HepG2 (cell line): ENCODE results near the gene FGF19. TPM values are rescaled to one million over a fixed set of nuclear protein-coding genes. Genes with fewer than 3 reads are reported as not detected.
A peak's percentile ranks its signal among the peaks of the same experiment; 100 is the strongest.

Experiments used
- ATF3 ChIP-seq: sonication (generic); formaldehyde crosslinking; IDR thresholded peaks from 2 replicates; pipeline ENCODE4 v1.4.0; 2020; ENCODE audit warnings: missing genetic modification reagents
- ELF1 ChIP-seq: sonication (generic); formaldehyde crosslinking; IDR thresholded peaks from 2 replicates; pipeline ENCODE4 v1.4.0; 2020; ENCODE audit warnings: missing genetic modification reagents
- ESRRA ChIP-seq: sonication (generic); formaldehyde crosslinking; IDR thresholded peaks from 2 replicates; pipeline ENCODE4 v1.5.1; 2020; ENCODE audit warnings: mild to moderate bottlenecking, low read depth, missing genetic modification reagents
- KAT8 ChIP-seq: IDR thresholded peaks from 2 replicates; pipeline ENCODE4 v1.6.1; 2016; ENCODE audit warnings: missing genetic modification reagents, missing compliant biosample characterization
- KDM6A ChIP-seq: IDR thresholded peaks from 2 replicates; pipeline ENCODE4 v1.6.1; 2016; ENCODE audit warnings: low read depth
- KLF15 ChIP-seq: sonication (generic); formaldehyde crosslinking; IDR thresholded peaks from 2 replicates; pipeline ENCODE4 v1.8.1; 2023; ENCODE audit warnings: borderline replicate concordance, mild to moderate bottlenecking, inconsistent platforms, missing genetic modification reagents, mixed read lengths
- MAFG ChIP-seq: sonication (generic); formaldehyde crosslinking; IDR thresholded peaks from 2 replicates; pipeline ENCODE4 v1.5.1; 2020; ENCODE audit warnings: mild to moderate bottlenecking, missing genetic modification reagents
- NBN ChIP-seq: fragments of 450-650 bp; conservative IDR thresholded peaks from 2 replicates; pipeline ENCODE4 v1.6.1; 2017
- RNF219 ChIP-seq: sonication (generic); formaldehyde crosslinking; IDR thresholded peaks from 2 replicates; pipeline ENCODE4 v1.5.0; 2020; ENCODE audit warnings: mild to moderate bottlenecking, missing genetic modification reagents
- SRSF1 ChIP-seq: fragments of 200-400 bp; formaldehyde crosslinking; optimal IDR thresholded peaks from 2 replicates; pipeline ENCODE3; 2017; ENCODE audit warnings: mild to moderate bottlenecking, low read depth, low read length, moderate library complexity
- STAT6 ChIP-seq: sonication (generic); formaldehyde crosslinking; IDR thresholded peaks from 2 replicates; pipeline ENCODE4 v1.4.0; 2020; ENCODE audit warnings: missing genetic modification reagents, mild to moderate bottlenecking, borderline replicate concordance
- ZNF121 ChIP-seq: sonication (generic); formaldehyde crosslinking; IDR thresholded peaks from 2 replicates; pipeline ENCODE4 v1.5.0; 2020; ENCODE audit warnings: mild to moderate bottlenecking, missing genetic modification reagents
- ZNF563 ChIP-seq: sonication (generic); formaldehyde crosslinking; IDR thresholded peaks from 2 replicates; pipeline ENCODE4 v1.8.0; 2022; ENCODE audit warnings: mild to moderate bottlenecking, moderate library complexity, missing genetic modification reagents
- polyA plus RNA-seq, 8 experiments: library from polyadenylated mRNA; depleted of rRNA in 3 of 8; stranded (reverse) in 7 of 8; unstranded in 1 of 8; fragments of >200 nt; fragmentation: Illumina TruSeq in 4 of 8; extraction: Trizol in 4 of 8; gene quantifications; 2 replicates each; pipeline versions ENCODE4 v1.2.1 to v1.2.3, GENCODE V29; 2011 to 2016; ENCODE audit warnings: low read depth in 4 of 8, missing spikeins in 1 of 8, mixed read lengths in 1 of 8; ENCODE audit not compliant: insufficient read depth in 1 of 8
- total RNA-seq, 5 experiments: library from RNA; depleted of rRNA; stranded (reverse); fragments of >200 nt; fragmentation: Illumina TruSeq; extraction: Trizol; gene quantifications; 2 replicates each; pipeline ENCODE4 v1.2.3, GENCODE V29; 2016; ENCODE audit warnings: low read depth in 1 of 5
- TF ChIP-seq, protein P1 (sequence below): sonication (generic); formaldehyde crosslinking; IDR thresholded peaks from 2 replicates; pipeline ENCODE4; 2020; ENCODE audit warnings: missing genetic modification reagents, mild to moderate bottlenecking, borderline replicate concordance
- TF ChIP-seq, protein P2 (sequence below): sonication (generic); formaldehyde crosslinking; IDR thresholded peaks from 2 replicates; pipeline ENCODE4 v1.8.0; 2022; ENCODE audit warnings: missing genetic modification reagents, mild to moderate bottlenecking, moderate library complexity, borderline replicate concordance
- TF ChIP-seq, protein P3 (sequence below): sonication (generic); formaldehyde crosslinking; IDR thresholded peaks from 2 replicates; pipeline ENCODE4 v1.8.0; 2022; ENCODE audit warnings: mild to moderate bottlenecking, missing genetic modification reagents

Gene FGF19
- total and polyA plus RNA-seq, 2 of the 13 experiments (the other 11 are each of a cell fraction or from before 2014, with no cell fraction given): 0.07 TPM; not detected in 1

GRCh38 chr11:69654660-69655478 lies 49.0 kb downstream of the FGF19 start (continued):
- TF ChIP-seq KLF15 (no peak), ZNF121 (no peak), RNF219 (peak; percentile 75; the same call in 1 of the 2 replicates), KDM6A (CRISPR knock-in tag) (peak; percentile 41; the same call in 1 of the 2 replicates), NBN (no peak), ZNF563 (0 out of 2 replicates have a peak, but pooled peaks have one; percentile 6), KAT8 (CRISPR knock-in tag) (peak; percentile 74), SRSF1 (no peak), ELF1 (CRISPR knock-in tag) (peak; percentile 25; the same call in 1 of the 2 replicates), ESRRA (CRISPR knock-in tag) (no peak; the same call in 1 of the 2 replicates), ATF3 (CRISPR knock-in tag) (peak; percentile 75; the same call in 1 of the 2 replicates), STAT6 (CRISPR knock-in tag) (no peak), MAFG (no peak)
- TF ChIP-seq, protein P1, sequence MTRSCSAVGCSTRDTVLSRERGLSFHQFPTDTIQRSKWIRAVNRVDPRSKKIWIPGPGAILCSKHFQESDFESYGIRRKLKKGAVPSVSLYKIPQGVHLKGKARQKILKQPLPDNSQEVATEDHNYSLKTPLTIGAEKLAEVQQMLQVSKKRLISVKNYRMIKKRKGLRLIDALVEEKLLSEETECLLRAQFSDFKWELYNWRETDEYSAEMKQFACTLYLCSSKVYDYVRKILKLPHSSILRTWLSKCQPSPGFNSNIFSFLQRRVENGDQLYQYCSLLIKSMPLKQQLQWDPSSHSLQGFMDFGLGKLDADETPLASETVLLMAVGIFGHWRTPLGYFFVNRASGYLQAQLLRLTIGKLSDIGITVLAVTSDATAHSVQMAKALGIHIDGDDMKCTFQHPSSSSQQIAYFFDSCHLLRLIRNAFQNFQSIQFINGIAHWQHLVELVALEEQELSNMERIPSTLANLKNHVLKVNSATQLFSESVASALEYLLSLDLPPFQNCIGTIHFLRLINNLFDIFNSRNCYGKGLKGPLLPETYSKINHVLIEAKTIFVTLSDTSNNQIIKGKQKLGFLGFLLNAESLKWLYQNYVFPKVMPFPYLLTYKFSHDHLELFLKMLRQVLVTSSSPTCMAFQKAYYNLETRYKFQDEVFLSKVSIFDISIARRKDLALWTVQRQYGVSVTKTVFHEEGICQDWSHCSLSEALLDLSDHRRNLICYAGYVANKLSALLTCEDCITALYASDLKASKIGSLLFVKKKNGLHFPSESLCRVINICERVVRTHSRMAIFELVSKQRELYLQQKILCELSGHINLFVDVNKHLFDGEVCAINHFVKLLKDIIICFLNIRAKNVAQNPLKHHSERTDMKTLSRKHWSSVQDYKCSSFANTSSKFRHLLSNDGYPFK: no peak
- TF ChIP-seq, protein P2, sequence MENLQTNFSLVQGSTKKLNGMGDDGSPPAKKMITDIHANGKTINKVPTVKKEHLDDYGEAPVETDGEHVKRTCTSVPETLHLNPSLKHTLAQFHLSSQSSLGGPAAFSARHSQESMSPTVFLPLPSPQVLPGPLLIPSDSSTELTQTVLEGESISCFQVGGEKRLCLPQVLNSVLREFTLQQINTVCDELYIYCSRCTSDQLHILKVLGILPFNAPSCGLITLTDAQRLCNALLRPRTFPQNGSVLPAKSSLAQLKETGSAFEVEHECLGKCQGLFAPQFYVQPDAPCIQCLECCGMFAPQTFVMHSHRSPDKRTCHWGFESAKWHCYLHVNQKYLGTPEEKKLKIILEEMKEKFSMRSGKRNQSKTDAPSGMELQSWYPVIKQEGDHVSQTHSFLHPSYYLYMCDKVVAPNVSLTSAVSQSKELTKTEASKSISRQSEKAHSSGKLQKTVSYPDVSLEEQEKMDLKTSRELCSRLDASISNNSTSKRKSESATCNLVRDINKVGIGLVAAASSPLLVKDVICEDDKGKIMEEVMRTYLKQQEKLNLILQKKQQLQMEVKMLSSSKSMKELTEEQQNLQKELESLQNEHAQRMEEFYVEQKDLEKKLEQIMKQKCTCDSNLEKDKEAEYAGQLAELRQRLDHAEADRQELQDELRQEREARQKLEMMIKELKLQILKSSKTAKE (CRISPR knock-in tag): no peak; the same call in 1 of the 2 replicates
- TF ChIP-seq, protein P3, sequence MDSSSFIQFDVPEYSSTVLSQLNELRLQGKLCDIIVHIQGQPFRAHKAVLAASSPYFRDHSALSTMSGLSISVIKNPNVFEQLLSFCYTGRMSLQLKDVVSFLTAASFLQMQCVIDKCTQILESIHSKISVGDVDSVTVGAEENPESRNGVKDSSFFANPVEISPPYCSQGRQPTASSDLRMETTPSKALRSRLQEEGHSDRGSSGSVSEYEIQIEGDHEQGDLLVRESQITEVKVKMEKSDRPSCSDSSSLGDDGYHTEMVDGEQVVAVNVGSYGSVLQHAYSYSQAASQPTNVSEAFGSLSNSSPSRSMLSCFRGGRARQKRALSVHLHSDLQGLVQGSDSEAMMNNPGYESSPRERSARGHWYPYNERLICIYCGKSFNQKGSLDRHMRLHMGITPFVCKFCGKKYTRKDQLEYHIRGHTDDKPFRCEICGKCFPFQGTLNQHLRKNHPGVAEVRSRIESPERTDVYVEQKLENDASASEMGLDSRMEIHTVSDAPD (CRISPR knock-in tag): peak; percentile 99
